ENCODE data around the gene CRAMP1.
"Not testable (repeated sequence)": the region's sequence is repeated elsewhere in the genome, so short reads cannot be mapped to it uniquely, and the experiment has no call there.

Gene CRAMP1

DNA sequence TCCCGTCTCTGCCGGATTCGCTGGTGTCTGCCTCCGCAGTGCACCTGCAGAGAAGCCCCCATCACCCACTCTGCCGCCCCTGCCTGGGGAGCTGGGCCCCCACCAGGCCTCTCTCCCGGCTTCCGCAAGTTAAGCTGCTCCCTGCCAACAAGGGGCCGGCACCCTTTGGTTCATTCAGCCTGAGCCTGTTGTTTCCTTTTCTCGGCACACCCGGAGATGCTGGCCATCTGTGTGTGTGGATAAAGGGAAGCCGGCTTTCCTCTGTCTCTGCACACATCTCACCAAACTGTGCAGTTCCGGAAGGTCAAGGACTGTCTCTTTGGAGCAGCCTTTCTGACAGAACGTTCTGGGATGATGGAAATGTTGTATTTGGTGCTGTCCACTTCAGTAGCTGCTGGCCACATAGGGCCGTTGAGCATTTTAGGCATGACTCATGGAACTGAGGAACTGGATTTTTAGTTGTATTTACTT, 100.7 kb downstream of the CRAMP1 start:
- no peak for DNase-seq (ENCODE audit: extremely low read depth, low read depth)
- TF ChIP-seq, protein P1, sequence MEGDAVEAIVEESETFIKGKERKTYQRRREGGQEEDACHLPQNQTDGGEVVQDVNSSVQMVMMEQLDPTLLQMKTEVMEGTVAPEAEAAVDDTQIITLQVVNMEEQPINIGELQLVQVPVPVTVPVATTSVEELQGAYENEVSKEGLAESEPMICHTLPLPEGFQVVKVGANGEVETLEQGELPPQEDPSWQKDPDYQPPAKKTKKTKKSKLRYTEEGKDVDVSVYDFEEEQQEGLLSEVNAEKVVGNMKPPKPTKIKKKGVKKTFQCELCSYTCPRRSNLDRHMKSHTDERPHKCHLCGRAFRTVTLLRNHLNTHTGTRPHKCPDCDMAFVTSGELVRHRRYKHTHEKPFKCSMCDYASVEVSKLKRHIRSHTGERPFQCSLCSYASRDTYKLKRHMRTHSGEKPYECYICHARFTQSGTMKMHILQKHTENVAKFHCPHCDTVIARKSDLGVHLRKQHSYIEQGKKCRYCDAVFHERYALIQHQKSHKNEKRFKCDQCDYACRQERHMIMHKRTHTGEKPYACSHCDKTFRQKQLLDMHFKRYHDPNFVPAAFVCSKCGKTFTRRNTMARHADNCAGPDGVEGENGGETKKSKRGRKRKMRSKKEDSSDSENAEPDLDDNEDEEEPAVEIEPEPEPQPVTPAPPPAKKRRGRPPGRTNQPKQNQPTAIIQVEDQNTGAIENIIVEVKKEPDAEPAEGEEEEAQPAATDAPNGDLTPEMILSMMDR (IDR thresholded peaks at IDR 0.05; ENCODE audit: low read depth, low read length): no peak

DNA sequence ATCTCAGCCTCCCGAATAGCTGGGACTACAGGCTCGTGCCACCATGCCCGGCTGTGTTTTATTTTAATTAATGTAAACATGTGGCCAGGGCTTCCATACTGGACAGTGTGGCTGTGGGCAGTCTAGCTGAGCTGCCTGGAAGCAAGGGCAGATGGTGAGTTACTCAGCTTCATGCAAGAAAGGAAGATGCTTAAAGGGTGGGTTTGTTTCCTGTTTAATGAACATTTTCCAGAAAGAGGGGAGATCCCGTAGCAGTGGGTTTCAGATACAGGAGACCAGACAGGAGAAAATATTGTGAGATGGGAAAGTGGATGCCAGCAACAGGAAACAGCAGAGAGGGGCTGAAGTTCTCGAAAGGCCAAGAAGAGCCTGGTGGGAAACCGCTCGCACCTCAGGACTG, 101.2 kb downstream of the CRAMP1 start:
- TF ChIP-seq, protein P1 (IDR thresholded peaks at IDR 0.05; ENCODE audit: low read depth, low read length): no peak
- no peak for DNase-seq (ENCODE audit: extremely low read depth, low read depth)

DNA sequence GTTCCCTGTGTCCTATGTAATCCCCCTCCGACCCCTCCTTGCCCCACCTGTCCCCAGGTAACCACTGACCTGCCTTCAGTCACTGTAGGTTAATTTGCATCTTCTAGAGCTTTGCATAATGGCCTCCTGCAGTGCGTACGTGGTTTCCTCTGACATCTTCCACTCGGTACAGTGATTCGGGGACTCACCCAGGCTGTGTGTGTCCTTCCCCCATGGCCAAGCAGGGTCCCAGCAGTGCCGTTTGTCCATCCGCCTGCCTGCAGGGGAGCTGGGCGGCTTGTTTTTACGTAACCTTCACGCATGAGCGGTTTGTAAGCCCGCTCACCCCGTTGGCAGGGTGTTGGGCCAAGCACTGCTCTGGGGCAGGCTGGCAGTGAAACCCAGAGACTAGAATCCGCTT, 101.8 kb downstream of the CRAMP1 start:
- TF ChIP-seq, protein P1 (IDR thresholded peaks at IDR 0.05; ENCODE audit: low read depth, low read length): no peak
- no peak for DNase-seq (ENCODE audit: extremely low read depth, low read depth)

DNA sequence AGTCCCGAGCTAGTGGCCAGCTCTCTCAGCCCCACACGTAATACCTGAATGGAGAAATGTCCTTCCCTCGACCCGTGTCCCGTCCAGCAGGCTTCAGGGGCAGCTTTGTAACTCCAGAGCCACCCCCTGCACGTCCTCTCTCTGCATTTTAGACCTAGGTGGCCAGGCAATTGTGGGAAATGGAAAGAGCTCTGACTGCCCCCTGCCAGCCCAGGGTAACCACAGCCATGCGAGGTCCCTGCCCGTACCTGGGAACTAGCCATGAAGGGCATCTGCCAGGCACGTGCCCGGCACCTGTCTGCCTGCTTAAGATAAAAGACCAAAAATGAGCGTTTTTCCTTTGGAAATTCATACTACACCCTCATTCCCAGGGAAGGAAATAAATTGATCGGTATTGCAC, 103.1 kb downstream of the CRAMP1 start:
- no peak for DNase-seq (ENCODE audit: extremely low read depth, low read depth)
- TF ChIP-seq, protein P1 (IDR thresholded peaks at IDR 0.05; ENCODE audit: low read depth, low read length): no peak

DNA sequence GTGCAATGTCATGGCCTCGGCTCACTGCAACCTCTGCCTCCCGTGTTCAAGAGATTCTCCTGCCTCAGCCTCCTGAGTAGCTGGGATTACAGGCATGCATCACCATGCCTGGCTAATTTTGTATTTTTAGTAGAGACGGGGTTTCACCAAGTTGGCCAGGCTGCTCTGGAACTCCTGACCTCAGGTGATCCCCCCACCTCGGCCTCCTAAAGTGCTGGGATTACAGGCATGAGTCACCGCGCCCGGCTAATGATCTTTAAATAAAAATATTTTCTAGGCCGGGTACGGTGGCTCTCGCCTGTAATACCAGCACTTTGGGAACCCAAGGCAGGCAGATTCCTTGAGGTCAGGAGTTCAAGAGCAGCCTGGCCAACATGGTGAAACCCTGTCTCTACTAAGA, 106.1 kb downstream of the CRAMP1 start:
- not testable (repeated sequence) for DNase-seq (ENCODE audit: extremely low read depth, low read depth)

DNA sequence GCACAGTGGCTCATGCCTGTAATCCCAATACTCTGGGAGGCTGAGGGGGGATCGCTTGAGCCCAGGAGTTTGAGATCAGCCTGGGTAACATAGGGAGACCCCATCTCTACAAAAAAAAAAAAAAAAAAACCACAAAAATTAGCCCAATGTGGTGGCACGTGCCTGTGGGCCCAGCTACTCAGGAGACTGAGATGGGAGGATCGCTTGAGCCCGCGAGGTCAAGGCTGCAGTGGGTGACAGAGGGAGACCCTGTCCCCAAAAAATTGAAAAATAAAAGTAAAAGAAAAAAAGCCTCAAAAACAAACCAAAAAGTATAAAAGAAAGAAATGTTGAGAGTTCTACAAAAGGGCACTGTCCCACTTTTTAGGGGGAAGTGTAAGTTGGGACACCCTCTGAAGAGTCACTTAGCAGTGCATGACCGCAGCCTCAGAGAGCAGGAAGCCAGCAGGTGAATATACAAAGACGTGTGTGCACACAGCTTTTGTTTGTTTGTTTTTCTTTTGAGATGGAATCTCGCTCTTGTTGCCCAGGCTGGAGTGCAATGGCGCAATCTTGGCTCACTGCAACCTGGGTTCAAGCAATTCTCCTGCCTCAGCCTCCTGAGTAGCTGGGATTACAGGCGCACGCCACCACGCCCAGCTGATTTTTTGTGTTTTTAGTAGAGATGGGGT, 107.5 kb downstream of the CRAMP1 start:
- DNase-seq (ENCODE audit: extremely low read depth, low read depth): not testable (repeated sequence)

DNA sequence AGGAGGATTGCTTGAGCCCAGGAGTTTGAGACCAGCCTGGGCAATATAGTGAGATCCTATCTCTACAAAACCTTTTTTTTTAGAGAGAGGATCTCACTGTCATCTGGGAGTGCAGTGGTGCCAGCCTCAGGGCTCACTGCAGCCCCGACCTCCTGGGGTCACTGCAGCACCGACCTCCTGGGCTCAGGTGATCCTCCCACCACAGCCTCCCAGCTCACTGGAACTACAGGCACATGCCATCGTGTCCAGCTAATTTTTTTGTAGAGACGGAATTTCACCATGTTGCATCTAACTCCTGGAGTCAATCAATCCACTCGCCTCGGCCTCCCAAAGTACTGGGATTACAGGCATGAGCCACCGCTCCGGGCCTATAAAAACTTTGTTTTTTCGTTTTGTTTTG, 109.2 kb downstream of the CRAMP1 start:
- DNase-seq (ENCODE audit: extremely low read depth, low read depth): no peak
- TF ChIP-seq, protein P1 (IDR thresholded peaks at IDR 0.05; ENCODE audit: low read depth, low read length): no peak

DNA sequence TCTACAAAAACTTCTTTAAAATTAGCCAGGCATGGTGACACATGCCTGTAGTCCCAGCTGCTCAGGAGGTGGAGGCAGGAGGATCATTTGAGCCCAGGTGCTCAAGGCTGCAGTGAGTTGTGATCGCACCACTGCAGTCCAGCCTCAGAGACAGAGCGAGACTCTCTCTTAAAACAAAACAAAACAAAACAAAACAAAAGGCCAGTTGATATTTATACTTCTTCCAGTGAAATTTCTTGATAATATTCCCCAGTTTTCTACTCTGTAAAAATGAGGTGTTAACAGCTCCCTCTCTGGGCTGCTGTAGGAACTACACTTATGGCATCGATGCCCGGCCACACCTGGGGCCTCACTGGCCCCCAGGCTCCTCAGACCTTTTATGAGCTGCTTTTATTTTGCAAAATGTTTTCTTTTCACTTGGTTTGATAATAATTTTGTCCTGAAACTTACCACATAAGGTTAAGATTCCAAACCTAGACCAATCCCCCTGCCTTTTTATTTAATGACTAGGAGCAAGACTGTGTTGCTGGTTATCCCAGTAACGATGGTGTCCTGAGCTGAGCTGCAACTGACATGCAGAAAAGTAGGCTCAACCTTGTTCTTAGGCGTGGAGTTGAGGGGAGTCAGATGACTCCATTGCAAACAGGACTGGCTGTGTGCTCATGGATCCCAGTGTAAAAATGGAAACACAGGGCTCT, 111.4 kb downstream of the CRAMP1 start:
- TF ChIP-seq, protein P1 (IDR thresholded peaks at IDR 0.05; ENCODE audit: low read depth, low read length): peak; percentile 80
- no peak for DNase-seq (ENCODE audit: extremely low read depth, low read depth)

Data from AG09319 (cell line).